22Rv1 (cell line): ENCODE results near the gene PADI1.
A peak's percentile ranks its signal among the peaks of the same experiment; 100 is the strongest.

ENCODE experiments used
- ZFX ChIP-seq: fragments of 450-650 bp; IDR thresholded peaks from 2 replicates; pipeline ENCODE4 v1.6.1; 2017; ENCODE audit warnings: antibody characterized with exemption, borderline replicate concordance
- TF ChIP-seq, protein P1 (sequence below): fragments of 450-650 bp; IDR thresholded peaks from 2 replicates; pipeline ENCODE4 v1.5.1; 2017; ENCODE audit warnings: mild to moderate bottlenecking

DNA sequence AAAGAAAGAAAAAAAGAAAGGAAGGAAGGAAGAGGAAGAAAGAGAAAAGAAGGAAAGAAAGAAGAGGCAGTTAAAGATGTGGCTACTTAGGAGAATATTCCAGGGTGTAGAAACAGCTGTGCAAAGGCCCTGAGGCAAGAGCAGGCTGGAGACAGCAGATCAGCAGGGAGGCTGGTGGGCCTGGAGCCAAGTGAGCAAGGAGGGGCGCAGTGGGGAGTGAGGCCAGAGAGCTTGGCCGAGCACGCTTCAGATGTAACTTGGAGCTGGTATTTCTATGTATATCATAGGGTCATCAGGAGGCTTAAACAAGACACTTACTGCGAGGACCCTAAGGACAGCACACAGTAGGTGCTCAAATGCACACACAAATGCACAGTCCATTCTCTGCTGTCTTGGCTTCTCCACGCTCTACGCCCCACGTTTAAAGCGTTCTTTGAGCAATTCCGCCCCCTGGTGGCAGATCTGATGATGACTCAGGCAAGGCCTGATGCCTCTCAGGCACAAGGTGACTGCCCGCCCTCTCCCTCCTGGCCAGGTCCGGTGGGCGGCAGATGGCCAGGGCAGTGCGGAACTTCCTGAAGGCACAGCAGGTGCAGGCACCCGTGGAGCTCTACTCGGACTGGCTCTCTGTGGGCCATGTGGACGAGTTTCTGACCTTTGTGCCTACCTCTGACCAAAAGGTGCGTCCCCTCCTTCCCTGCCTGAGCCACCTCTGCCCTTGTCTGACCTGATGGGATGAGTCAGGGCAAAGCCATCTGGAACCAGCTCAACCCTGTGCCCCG, 32.0 kb downstream of the PADI1 start:
- TF ChIP-seq, protein P1, sequence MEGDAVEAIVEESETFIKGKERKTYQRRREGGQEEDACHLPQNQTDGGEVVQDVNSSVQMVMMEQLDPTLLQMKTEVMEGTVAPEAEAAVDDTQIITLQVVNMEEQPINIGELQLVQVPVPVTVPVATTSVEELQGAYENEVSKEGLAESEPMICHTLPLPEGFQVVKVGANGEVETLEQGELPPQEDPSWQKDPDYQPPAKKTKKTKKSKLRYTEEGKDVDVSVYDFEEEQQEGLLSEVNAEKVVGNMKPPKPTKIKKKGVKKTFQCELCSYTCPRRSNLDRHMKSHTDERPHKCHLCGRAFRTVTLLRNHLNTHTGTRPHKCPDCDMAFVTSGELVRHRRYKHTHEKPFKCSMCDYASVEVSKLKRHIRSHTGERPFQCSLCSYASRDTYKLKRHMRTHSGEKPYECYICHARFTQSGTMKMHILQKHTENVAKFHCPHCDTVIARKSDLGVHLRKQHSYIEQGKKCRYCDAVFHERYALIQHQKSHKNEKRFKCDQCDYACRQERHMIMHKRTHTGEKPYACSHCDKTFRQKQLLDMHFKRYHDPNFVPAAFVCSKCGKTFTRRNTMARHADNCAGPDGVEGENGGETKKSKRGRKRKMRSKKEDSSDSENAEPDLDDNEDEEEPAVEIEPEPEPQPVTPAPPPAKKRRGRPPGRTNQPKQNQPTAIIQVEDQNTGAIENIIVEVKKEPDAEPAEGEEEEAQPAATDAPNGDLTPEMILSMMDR = peak; percentile 83
- no peak for TF ChIP-seq ZFX
